Panc1 (cell line): ENCODE data around the gene STK26.

ENCODE experiments used
- POLR2AphosphoS5 ChIP-seq: IDR thresholded peaks from 2 replicates; pipeline ENCODE4 v1.6.1; 2012; ENCODE audit warnings: mild to moderate bottlenecking, low read depth, low read length, moderate library complexity
- REST ChIP-seq, 2 experiments: IDR thresholded peaks; 2 replicates each; pipeline ENCODE4 v1.6.1; 2011 to 2012; ENCODE audit warnings: low read depth in 2 of 2, control low read depth in 1 of 2, low read length in 1 of 2, mild to moderate bottlenecking in 1 of 2, moderate library complexity in 1 of 2; ENCODE audit not compliant: insufficient read depth in 1 of 2
- SIN3A ChIP-seq: IDR thresholded peaks from 2 replicates; pipeline ENCODE4 v1.6.1; 2012; ENCODE audit warnings: low read depth, mild to moderate bottlenecking, low read length, moderate library complexity, borderline replicate concordance; ENCODE audit not compliant: insufficient read depth
- TF ChIP-seq, protein P1 (sequence below): fragments of 450-650 bp; IDR thresholded peaks from 2 replicates; pipeline ENCODE4 v1.5.1; 2017; ENCODE audit warnings: mild to moderate bottlenecking

DNA sequence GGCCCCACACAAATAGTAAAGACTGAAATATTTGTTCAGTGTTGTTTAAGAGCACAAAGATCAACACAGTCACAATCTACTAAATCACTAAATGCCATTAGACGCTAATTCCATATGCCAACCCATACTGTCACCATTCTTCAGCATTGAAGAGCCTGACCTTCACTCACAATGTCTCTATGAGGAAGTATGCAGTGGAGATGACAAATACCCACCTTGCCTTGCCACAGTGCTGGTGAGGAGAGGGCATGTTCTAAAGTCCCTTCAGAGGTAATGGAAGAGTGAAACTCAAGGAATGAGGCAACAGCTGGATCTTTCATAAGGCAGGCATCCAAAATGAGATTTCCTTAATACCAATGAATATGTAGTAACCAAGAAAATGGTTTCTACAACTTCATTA, 54.3 kb downstream of the STK26 start:
- TF ChIP-seq POLR2AphosphoS5 (no peak), REST (IDR thresholded peaks at IDR 0.05; ENCODE audit: insufficient read depth in 1 of 2, low read depth in 2 of 2, low read length in 1 of 2) (no peak), SIN3A (no peak)
- TF ChIP-seq, protein P1, sequence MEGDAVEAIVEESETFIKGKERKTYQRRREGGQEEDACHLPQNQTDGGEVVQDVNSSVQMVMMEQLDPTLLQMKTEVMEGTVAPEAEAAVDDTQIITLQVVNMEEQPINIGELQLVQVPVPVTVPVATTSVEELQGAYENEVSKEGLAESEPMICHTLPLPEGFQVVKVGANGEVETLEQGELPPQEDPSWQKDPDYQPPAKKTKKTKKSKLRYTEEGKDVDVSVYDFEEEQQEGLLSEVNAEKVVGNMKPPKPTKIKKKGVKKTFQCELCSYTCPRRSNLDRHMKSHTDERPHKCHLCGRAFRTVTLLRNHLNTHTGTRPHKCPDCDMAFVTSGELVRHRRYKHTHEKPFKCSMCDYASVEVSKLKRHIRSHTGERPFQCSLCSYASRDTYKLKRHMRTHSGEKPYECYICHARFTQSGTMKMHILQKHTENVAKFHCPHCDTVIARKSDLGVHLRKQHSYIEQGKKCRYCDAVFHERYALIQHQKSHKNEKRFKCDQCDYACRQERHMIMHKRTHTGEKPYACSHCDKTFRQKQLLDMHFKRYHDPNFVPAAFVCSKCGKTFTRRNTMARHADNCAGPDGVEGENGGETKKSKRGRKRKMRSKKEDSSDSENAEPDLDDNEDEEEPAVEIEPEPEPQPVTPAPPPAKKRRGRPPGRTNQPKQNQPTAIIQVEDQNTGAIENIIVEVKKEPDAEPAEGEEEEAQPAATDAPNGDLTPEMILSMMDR: no peak
